GM21526 (cell line): ENCODE results near the gene ACBD3.
"Not testable (repeated sequence)": the region's sequence is repeated elsewhere in the genome, so short reads cannot be mapped to it uniquely, and the experiment has no call there.

Experiments
- ATAC-seq: cut with Tn5 transposase; IDR thresholded peaks from one replicate; pipeline ENCODE4 v1.9.1; 2021; ENCODE audit warnings: moderate library complexity; ENCODE audit not compliant: unreplicated experiment, low FRiP score

Gene ACBD3

DNA sequence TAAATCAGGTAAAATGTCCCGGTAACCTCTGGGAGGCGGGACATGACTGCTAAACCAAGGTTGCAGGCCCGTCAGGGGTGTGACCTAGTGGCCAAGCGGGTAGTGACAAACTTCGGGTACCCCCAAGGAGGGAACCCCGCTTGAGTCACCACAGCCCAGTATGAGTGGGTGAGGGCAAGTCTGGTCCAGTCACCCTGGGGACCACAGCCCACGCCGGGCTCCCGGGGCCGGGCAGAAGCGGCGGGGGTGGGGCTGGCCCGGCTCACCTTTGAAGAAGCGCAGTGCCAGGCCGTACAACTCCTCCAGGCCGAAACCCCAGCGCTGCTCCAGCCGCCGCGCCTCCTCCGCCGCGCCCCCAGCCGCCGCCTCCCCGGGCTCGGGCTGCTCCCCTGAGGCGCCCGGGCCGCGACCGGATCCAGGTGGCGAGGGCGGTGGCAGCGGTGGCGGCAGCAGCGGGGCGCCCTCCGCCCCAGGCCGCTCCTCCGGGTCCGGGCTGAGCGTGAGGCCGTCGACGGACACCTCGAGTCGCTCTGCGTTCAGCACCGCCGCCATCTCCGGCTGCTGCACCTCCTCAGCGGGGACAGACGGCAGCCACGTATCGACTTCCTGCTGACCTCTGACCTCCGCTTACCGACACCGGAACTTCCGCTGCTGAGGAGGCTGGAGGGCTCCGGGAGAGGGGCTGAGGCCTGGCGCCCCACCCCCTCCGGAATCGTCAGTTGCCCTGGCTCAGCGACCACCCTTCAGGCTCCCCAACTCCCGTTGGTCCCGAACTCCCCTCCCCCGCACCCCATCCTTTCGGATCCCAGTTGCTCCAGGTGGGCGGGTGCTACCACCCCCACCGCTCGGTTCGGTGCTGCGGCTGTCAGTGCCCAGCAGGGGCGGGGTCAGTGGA lies at the start of gene ACBD3:
Gene ACBD3 (minus strand): TSS at position 618 of the 895 bp plus-strand sequence. CDS start 66 bp downstream, at position 552.
- ATAC-seq, result peak; percentile 90

DNA sequence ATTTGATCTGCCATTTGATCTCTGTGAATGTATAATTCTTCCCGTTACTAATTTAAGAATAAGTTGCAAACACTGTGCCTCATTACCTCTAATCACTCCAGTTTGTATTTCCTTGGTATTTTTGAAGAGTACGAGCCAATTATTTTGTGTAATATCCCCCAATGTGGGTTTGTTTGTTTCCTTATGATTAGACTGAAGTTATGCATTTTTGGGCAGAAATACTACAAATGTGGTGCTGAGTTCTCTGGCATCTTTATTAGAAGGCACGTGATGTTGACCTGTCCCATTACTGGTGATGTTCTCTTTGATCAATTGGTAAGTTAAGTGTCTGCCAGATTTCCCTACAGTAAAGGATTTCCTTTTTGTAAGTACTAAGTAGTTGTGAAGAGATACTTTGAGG lies 47.3 kb upstream of the ACBD3 start:
- ATAC-seq, result no peak

DNA sequence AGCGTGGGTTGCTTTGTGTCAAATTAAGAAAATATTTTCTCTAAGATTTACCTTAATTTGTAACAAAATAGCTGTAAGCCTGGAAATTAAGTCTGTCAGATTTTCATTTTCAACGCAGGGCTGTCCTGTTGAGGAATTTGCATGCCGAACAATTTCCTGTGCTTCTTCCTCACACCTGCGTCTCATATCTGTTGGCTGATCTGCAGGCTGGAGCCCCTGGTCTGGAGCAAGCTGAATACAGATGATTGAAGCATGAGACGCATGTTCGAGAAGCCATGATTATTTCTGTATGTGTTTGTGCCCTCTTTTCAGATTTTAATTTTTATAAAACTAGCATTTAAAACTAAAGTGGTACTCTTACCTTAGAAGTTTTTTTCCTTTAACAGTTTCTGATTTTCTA lies 46.8 kb upstream of the ACBD3 start:
- ATAC-seq, result no peak

DNA sequence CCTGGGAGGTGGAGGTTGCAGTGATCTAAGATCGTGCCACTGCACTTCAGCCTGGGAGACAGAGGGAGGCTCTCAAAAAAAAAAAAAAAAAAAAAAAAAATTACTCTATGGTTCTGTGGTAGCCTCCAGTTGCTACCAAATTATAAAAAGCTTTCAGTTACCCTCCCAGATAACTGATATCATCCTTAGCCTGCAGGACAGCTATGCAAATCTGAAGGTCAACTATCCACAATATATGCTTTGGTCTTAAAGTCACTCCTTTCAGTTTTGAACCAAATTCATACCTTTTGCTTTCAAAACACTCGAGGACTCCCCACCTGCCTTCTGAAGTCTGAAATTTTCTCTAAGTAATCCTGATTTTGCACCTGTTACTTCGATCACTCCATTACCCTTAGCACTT lies 40.1 kb upstream of the ACBD3 start:
- ATAC-seq, result no peak

DNA sequence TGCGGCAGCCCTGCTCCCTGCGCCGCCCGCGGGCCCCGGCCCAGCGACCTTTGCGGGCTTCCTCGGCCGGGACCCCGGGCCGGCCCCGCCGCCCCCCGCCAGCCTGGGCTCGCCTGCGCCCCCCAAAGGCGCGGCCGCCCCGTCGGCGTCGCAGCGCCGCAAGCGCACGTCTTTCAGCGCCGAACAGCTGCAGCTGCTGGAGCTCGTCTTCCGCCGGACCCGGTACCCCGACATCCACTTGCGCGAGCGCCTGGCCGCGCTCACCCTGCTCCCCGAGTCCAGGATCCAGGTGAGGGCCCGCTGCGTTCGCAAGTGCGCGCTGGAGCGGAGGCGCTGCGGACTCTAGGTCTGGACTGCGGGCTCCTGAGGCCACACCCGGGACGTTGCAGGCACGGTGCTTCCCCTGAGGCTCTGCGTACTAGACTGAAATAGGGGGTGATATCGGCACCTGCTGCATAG lies 37.3 kb upstream of the ACBD3 start:
- peak; percentile 72 for ATAC-seq

DNA sequence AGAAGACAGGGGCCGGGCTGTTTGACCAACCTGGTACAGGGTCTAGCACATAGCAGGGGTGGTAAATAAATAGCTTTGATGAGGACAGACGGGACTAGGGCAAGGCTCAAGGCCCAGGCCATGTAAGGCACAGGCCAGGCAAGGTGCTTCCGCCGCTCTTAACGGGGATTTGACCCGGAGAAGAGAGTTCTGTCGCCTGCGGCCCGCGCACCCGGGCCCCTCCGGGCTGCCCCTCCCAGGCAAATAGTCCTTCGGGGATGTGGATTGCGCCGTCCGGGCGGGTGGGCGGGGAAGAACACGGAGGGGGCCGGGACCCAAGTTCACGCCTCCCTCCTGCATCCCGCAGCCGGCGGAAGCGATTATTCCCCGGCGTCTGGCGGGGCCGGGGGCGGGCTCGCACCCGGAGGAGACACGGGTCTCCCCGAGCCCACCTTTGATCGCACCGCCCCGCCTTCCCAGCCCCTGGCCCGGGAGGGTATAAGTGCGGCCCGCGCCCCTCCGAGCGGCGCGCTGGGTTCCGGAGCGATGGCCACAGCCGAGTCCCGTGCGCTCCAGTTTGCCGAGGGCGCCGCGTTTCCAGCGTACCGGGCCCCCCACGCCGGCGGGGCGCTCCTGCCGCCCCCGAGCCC lies 36.7 kb upstream of the ACBD3 start, which contains the start of gene MIXL1:
Gene MIXL1 (plus strand): TSS at position 508 of the 629 bp plus-strand sequence. CDS start 18 bp downstream, at position 526.
- ATAC-seq, result peak; percentile 48

DNA sequence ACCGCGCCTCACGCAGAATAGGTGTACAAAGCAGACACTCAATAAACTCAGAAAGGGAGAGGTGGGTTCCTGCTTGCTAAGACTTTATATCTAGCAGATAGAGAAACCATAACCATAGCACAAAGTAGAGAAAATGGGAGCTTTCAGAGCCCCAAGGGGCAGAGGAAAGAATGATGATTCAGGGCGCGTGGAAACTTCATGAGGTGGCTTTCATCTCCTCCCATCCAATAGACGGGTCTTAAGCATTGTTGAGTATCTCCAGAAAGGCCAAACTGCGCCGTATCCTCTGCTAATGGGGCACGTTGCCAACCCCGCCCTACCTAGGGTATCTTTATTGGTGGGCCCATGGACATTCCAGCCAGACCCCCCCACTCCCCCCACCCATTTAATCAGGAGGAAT lies 36.1 kb upstream of the ACBD3 start:
- no peak for ATAC-seq

DNA sequence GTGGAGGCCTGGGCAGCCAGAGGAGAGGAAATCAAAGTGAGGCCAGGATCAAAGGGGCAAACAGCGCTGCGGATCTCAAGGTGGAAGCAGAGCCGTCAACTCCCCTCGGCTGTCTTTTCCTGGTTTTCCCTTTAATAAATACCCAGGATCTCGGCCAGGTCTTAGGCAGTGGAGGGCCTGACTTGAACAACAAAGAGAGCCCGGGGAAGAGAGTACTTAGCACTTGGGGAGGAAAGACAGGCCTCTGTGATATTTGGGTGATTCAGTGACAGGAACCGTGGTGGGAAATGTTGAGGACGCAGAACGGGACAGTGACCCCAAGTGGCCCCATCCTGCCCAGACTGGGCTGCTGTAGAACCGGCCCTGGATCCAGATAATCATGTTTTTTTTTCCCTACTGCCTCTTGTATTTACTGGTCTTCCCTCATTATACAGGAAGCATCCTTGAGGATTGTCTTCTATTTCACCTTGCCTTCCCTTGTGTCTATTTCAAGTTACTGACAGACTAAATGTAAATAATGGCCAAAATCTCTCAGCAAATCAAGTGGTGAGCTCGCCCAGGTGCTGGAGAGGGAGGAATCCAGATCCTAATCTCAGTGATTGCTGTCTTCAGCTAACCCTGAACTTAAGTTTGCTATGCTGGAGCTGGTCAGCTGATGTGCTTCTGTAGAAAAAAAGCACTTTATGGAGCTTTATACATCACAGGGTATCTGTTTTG lies 34.1 kb upstream of the ACBD3 start:
- ATAC-seq, result no peak

DNA sequence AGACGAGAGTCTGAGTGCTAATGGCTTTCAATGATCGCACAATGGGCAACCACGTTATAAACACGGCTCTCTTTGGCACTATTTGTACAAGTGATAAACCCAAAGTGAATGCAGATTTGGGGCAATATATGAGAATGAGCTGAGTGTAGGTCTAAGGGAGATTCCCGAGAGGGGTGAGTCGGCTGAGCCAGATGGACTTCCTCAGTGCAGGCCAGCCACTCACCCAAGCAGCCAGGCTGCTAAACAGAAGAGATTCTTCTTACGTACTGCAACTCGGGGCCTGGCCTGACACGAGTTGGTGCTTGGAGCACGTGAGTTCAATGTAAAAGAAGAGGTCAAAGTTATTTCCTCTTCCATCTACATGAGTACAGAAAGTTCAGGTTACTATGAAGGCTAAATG lies 30.7 kb upstream of the ACBD3 start:
- no peak for ATAC-seq

DNA sequence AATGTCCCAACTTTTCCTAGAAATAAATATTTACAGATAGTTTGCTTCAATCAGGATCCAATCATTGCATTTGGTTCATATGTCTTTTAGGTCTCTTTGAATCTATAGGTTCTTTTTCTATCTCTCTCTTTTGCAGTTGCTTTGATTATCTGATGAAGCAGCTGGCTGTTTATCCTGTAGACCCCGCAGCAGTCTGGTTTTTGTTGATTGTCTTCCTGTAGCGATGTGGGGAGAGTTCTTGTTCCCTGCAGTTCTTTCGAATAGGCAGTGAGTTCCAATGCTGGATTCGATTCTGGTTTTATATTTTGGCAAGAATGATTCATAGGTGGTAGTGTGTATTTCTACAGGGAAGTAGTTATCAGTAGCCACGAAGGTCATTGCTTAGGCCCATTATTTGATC lies 29.5 kb upstream of the ACBD3 start:
- no peak for ATAC-seq

DNA sequence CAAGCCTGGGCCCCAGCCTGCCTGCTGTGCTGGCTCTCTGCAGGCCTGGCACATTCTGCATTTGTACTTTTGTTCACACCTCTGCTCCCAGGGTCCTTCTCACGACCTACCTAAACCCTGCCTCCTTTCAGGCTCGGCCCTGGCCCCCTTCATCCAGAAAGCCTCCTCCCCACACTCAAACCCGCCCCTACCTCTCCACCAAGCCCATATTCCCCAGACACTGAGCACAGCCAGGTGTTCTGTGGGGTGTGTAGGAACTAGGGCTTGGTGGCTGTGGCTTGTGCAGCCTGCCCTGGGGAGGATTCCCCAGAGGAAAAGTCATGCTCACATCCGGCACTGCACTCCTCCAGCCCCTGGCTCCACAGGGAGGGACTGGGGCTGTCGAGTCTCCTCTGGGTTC lies 28.7 kb upstream of the ACBD3 start:
- no peak for ATAC-seq

DNA sequence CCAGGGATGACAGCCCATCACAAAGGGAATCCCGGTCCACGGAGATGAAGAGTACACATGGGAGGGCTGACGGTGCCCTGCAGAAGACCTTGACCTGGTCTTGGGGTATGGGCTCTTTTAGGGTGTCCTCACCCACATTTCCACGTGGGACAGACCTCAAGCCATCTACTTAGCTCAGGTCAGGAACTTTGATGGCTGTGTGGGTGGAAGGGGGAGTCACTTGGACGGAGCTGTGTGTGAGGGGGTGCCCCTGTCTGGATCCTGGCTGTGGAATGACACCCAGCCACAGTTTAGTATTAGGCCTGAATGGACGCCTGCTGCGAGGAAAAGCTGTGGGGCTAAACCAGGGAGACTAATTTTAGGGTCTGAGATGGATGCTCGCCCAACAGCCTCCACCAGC lies 26.0 kb upstream of the ACBD3 start:
- ATAC-seq, result no peak

DNA sequence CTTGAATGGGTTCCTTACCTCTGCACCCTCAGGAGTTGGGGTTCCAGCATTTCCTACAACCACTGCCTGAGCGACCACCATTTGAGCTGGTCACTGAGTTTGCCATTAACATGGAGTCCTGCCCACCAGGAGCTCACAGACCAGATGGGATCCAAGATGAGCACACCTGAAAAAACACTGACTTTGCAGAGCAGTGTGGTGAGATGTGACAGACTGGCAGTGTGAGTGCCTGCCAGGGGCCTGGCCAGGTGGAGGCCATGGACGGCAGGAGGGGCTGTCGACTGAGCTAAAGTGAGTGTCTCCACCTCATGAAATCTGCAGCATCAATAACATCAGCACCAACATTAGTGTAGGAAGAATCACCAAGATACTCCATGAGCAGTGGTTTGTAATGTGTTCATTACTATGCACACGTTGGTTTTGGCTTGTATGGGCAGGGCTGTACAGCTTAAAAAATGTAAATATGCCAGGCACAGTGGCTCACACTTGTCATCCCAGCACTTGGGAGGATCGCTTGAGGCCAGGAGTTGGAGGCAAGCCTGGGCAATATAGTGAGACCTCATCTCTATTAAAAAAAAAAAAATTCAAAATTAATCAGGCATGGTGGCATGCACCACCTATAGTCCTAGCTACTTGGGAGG lies 24.8 kb upstream of the ACBD3 start:
- ATAC-seq, result no peak

DNA sequence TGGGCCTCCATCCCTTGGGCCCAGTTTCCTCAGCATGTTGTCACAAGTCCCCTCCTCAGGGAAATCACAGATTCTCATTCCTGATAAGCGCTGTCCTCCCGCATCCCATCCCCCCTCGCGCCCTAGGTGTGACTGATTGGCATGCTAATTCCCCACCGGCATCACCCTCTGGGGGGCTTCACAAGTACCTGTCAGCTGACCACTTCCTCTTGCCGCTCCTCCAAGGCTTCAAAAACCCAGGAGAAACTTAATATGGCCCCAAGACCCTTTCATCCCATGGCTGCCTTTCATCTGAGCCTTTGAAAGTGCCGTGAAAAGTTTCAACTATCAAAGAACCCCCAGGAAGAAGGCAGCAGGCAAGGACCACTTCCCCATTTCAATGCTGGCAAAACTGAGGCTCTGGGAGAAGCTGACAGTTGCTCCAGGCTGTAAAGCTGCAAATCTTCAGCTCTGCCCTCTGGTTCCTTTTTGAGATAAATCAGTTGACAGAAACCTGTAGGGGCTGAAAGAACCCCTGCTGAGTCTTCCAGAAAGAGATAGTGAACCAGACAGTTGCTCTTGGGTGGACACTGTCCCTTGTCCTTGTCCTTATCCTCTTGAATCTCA lies 24.1 kb upstream of the ACBD3 start:
- ATAC-seq, result no peak

DNA sequence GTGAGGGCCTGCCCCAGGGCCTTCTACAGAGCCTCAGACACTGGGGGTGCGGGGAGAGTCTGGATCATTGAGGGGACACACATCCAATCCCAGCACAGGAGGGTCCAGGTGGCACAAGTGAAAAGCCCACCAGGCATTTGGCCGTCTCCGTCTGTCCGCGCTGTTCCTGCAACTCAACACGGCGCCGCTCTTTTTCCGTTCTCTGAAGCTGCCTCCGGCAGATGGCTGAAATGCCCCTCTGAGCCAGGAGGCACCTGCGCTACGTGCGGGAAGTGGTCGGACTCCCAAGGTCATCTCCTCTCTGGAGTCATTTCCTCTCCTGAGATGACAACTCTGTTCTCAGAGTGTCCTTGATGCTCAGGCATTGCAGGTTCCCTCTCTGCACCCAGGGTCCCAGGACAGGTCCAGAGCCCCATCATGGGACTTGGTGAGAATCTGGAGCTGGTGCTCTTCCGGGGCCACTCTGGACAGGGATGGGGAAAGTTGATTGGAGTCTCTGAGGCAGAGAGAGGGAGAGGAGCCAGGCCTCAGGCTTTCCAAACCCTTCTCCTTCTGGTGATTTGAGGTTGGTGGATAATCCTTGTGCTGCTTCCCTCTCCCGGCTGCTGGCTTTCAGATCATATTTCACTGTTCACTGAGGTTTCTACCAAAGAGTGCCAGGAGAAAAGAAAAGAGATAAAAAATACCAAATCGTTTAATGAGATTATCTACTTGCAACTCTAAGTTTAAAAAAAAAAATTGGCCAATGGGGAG lies 22.9 kb upstream of the ACBD3 start:
- no peak for ATAC-seq

DNA sequence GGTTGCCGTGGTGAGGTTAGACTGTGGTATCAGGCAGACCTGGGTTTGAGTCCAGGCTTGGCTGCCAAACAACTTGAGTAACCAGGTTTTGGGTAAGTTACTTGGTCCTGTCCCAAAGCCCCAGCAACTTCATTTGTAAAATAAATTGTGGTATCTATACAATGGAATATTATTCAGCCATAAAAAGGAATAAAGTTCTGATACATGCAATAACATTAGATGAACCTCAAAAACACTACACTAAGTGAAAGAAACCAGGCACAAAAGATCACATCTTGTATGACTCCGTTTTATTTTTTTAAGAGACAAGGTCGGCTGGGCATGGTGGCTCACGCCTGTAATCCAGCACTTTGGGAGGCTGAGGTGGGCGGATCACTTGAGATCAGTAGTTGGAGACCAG lies 20.5 kb upstream of the ACBD3 start:
- ATAC-seq, result no peak

DNA sequence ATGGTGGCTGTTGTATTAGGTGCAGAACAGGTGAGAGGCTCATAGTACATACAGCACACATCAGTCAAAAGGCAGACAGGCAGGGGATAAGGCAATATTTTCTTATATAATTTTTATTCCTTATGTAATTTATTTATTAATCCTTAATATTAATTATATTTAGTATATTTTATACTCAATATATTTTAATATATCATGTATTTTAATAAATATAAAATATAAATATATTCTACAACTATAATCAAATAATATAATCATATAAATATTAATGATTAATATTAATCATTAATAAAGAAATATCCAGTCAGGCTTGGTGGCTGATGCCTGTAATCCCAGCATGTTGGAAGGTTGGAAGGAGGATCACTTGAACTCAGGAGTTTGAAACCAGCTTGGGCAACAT lies 17.7 kb upstream of the ACBD3 start:
- ATAC-seq, result no peak

DNA sequence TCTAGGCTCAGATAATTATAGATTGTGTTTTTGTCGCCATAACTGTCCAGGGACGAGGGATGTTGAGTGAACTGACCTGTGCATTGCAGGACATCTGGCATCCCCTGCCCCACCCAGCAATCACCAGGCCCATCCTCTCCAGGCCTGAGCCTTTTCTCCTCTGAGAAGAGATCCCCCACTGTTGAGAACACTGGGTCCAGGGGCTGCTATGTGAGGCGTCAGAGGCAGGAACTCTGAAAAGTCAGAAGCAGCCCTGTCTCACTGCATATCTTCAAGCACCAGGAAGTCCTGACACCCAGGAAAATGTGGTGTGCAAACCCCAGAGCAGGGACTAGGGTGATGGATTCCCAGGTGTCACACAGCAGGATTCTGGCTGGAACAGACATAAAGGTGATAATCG lies 17.1 kb upstream of the ACBD3 start:
- no peak for ATAC-seq

DNA sequence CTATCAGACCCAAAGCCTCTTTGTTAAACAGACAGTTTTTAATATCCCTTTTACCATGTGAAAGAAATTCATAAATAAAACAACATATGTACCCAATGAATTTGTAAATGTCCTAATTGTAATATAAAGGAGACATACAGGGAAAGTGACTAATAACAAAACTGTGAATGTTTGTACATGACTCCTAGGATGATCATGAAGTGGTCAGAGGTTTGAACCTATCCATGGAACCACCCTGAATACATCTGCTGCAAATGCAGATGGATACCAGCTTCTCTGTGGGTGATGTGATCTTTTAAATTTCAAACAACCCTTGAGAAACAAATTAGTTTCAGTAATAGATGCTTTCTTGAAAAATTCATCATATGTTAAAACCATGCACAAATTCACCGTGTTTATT lies 16.7 kb upstream of the ACBD3 start:
- no peak for ATAC-seq

DNA sequence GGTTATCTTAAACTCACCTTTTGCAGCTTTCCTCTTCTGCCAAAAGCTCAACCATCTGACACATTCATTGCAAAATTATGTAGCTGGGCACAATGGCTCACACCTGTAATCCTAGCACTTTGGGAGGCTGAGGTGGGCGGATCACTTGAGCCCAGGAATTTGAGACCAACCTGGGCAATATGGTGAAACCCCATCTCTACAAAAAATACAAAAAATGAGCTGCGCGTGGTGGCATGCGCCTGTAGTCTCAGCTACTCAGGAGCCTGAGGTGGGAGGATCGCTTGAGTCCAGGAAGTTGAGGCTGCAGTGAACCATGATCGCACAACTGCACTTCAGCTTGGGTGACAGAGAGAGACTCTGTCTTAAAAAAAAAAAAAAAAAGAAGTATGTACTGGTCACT lies 16.1 kb upstream of the ACBD3 start:
- not testable (repeated sequence) for ATAC-seq
